SK-N-SH (cell line): Measurements from ENCODE around the gene NRP2.

ENCODE experiments used
- EZH2phosphoT487 ChIP-seq: fragments of 200-600 bp; sonication (generic); IDR thresholded peaks from 2 replicates; pipeline ENCODE4 v1.6.1; 2017; ENCODE audit warnings: low read depth, mixed run types, mild to moderate bottlenecking, antibody characterized with exemption, moderate library complexity, borderline replicate concordance
- POLR2AphosphoS5 ChIP-seq: IDR thresholded peaks from 2 replicates; pipeline ENCODE4 v1.6.1; 2012; ENCODE audit warnings: low read depth, low read length
- TF ChIP-seq, protein P1 (sequence below): fragments of 150-350 bp; IDR thresholded peaks from 2 replicates; pipeline ENCODE4 v1.6.1; 2017; ENCODE audit warnings: antibody characterized with exemption, low read length, low read depth, borderline replicate concordance

GRCh38 chr2:205836477-205837221 is 154.3 kb downstream of the NRP2 start:
- TF ChIP-seq POLR2AphosphoS5 (no peak), EZH2phosphoT487 (no peak)
- TF ChIP-seq, protein P1, sequence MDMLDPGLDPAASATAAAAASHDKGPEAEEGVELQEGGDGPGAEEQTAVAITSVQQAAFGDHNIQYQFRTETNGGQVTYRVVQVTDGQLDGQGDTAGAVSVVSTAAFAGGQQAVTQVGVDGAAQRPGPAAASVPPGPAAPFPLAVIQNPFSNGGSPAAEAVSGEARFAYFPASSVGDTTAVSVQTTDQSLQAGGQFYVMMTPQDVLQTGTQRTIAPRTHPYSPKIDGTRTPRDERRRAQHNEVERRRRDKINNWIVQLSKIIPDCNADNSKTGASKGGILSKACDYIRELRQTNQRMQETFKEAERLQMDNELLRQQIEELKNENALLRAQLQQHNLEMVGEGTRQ, result no peak
